ENCODE data around the gene BOLA1.
"Not testable (repeated sequence)": the region's sequence is repeated elsewhere in the genome, so short reads cannot be mapped to it uniquely, and the experiment has no call there.

The BOLA1 gene

DNA sequence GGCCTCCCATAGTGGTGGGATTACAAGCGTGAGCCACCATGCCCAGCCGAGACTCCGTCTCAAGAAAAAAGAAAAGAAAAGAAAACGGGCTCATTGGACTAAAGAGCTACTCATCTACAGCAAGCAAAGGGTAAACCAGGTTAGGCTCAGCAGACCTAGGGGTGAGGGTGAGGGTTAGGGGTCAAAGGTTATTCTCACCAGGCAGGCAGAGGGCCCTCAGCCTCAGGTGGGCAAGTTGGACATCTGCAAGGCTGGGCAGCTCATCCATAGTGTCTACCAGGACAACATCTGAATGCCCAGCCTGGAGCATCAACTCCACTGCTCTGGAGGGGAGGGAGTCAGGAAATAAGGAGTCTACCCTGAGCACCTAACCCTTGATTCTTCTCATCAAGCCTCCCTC, 33.8 kb downstream of the BOLA1 start:
- no peak for DNase-seq

DNA sequence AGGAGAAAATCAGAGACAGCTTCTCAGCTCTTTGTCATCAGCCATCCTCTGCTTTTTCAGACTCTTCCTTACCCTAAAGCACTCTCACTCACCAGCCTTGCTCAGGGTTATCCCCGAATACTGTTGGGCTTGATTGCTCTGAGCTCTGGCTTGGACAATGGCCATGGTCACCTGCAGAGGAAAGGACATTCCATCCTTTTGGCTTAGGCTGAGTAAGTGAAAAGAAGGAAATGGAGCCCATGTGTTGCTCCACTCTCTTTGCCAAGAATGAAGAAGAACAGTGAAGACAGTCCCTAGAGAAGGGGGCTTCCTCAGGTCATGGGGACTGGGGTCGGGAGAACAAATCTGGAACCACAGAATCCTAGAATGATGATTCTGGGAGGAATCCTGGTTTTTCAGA, 35.0 kb downstream of the BOLA1 start:
- no peak for DNase-seq

DNA sequence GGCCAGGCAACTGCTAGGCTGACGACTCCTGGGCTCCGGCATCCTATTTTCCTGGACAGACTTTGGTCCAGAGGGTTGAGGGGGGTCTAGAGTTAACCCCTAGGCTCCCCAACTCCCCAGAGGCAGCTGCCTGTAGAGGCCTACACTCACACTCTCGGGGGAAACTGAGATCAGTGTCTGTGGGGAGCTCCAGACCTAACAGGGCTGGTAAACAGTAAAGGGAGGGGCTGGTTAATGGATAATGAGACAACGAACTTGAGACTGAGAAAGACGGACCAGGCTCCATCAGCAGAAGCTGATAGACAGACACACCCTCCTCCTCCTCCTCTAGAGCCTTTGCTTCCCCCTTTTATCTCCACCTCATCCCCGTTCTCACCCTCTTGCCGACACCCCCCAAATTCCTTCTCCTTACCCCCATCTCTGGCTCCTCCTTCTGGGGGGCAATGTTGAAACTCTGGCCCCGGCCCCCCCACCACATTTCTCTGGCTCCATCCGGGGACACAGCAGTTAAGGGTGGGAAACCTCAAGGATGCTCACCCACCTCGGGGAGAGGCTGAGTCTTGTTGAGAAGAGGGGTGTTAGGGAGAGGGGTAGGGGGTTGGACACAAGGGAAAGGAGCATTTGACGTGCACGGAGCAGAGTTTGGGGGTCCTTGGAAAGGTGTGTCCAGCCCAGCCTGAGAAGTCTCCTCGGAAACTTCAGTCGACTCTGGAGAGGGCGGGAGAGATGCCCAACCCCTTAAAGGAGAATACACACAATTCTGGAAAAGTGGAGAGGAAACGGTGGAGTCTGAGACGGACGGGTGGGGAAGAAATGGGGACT, 37.0 kb downstream of the BOLA1 start, which contains the start of gene MTMR11:
Gene MTMR11 (minus strand): TSS at position 710 of the 822 bp plus-strand sequence. CDS start 232 bp downstream, at position 478.
- no peak for DNase-seq

DNA sequence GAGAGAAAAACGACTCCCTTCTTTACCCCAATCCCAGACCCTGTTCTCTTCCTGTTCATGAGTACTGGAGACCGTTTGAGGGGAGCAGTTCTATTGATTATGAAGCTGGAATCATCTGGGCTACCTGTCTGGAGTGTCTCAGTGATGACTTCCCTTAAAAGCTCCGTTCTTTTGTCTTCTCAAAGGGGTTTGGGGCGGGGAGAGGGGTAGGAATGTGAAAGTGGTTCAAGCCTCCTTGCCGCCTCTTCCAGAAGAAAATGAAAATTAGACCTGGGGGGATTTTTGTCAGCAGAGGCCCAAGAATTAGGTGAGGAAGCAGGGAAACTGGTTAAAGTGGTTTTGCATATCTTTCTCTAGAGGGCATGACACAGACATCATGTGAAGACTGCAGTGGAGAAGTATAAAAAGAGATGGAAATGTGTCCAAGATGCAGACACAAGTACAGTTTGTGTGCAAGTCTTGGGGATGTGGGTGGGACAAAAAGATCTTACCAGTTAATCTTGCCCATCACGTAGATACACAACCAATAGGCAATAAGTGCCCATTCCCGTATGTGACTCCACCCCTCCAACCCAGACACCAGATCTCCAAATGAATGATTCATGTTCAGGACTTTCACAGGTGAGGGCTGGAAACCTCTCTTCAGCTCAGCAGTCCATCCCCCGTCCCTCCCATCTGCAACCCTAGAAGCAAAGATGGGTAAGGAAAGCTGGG, 37.8 kb downstream of the BOLA1 start:
- no peak for DNase-seq

DNA sequence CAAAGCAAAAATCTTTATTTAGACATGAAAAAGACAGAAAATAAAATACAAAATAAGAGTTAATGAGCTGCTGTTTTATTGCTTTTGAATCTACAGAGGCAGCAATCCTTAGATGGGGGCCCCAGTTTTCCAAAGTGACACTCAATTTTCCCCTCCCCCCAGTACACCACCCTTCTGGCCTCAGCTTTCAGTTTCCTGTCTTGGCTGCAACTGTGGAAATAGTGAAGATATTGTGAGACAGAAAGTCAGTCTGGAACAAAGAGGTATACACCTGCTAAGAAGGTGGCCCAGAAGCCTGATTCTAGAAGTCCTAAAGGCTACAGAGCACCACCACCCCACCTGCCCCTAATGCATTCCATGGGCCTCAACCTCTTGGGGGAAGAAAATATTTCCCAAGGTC, 38.4 kb downstream of the BOLA1 start:
- no peak for DNase-seq

DNA sequence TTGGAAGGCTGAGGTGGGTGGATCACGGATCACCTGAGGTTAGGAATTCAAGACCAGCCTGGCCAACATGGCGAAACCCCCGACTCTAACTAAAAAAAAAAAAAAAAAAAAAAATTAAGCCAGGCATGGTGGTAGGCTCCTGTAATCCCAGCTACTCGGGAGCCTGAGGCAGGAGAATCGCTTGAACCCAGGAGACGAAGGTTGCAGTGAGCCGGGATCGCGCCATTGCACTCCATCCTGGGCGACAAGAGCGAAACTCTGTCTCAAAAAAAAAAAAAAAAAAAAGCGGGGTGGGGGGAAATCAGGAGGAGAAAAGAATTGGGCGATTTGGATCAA, 39.3 kb downstream of the BOLA1 start:
- DNase-seq = not testable (repeated sequence)

DNA sequence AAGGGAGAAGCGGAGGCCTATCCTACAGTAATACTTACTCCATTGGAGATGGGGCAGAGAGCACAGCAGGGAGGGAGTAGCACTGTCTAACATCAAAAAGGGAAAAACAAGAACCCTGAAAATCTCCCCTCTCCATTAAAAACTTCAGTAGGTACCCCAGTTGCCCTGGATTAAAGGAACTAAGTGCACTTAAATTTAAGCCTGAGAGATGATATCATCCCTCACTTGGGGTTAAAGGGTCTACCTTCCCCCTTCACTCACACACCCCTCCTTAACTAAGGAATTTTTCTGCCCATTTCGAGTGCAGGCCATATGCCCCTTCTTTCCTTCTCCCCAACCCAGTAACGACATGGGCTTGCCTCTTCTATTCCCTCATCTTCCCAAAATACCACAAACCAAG, 41.1 kb downstream of the BOLA1 start:
- DNase-seq = no peak

DNA sequence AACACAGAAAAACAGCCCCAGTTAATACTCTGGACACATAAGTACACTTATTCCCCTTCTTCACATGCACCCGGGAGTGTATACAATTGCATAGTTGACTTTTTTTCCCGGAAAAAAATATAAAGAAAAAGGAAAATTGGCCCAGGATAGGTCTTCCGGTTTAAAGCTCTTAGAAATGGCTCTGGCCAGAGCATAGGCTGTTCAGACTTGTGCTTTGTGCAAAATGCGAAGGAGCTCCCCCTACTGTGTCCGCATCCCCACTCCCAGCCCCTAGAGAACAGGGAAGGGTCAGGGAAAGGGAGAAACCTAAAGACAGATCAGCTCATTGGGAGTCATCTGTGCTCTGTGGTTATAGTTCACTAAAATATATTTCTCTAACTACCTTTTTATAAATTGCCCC, 42.8 kb downstream of the BOLA1 start:
- no peak for DNase-seq

DNA sequence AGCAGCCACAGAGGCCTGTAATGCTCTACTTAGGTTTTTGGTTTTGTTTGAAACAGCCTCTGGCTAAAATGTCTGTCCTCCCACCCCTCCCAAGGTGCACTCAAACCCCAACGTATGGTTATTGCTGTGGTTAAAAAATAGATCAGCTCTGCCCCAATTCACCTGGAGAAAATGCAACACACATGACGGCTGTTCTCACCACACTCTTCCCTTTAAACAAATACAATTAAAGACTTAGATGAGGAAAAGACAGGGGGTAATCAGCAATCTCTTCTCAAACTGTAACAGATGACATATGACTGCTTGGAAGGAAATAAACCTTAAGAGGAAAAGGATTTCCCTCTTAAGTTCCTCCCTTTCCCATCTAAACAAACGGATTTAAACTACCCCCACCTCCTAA, 43.5 kb downstream of the BOLA1 start:
- no peak for DNase-seq

DNA sequence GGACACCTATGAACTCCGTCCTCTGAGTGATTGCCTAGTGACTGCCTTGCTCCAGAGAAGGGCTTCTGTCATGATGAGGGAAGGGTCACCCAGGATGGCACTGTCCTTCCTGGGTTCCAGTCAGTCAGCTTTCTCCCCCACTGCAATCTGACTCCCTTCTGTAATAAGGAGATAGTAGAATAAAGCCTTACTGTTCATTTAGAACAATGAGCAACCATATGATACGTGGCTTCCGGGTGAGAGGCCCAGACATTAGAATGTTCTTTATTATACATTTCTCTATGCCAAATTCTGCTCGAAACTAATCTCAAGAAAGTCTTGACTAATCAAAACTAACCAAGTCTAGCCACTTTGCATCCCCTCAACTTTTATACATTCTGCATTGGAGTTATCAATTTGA, 45.8 kb downstream of the BOLA1 start:
- DNase-seq = no peak

DNA sequence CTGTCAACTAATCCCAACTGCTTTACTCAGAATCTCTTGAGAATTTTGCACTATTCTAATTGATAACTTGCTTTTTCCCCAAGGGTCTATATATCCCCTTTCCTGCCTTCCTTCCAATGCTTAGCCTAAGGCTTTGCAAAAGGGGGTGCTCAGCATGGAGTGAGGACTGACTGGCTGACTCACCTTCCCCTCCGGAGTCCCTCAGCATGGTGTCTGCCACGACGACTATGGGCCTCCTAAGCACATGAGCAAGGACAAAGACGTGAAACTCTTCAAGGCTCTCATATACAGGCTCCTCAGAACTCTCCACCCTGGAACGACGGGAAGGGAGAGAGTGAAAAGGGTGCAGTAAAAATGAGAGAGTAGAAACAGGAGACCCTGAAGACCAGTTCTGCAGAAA, 50.5 kb downstream of the BOLA1 start:
- no peak for DNase-seq
